Kidney (tissue), 14 donors: ENCODE data around the gene PLXNB1. TPM values are rescaled to one million over a fixed set of nuclear protein-coding genes. Genes with fewer than 3 reads are reported as not detected.

ENCODE experiments used
- DNase-seq, 5 donors: peaks; one replicate each; pipeline ENCODE4 v3.0.0-alpha.2; 2013 to 2020
- FAIRE-seq: peaks from 2 replicates; lab custom pipeline; 2012; peaks lifted over from hg19 to GRCh38; lab: Jason Lieb, UNC
- H3K27ac ChIP-seq, 2 donors: one replicate each; pipeline ENCODE4 v1.7.0; 2013; ENCODE audit warnings: low read depth in 2 of 2, low read length in 2 of 2, inconsistent platforms in 1 of 2
- H3K27me3 ChIP-seq: one replicate; pipeline ENCODE4 v1.7.1; 2013; ENCODE audit warnings: low read length, inconsistent platforms; ENCODE audit not compliant: control insufficient read depth, insufficient read depth
- H3K36me3 ChIP-seq, 3 donors: one replicate each; pipeline versions ENCODE4 v1.7.0 to v1.7.1; 2013; ENCODE audit warnings: low read length in 3 of 3, control low read depth in 1 of 3, inconsistent platforms in 1 of 3; ENCODE audit not compliant: insufficient read depth in 3 of 3, control insufficient read depth in 2 of 3
- H3K4me1 ChIP-seq, 3 donors: one replicate each; pipeline versions ENCODE4 v1.7.0 to v1.7.1; 2013; ENCODE audit warnings: low read length in 3 of 3, inconsistent platforms in 1 of 3, low read depth in 1 of 3; ENCODE audit not compliant: control insufficient read depth in 2 of 3, insufficient read depth in 2 of 3
- H3K4me3 ChIP-seq, 3 donors: one replicate each; pipeline versions ENCODE4 v1.7.0 to v1.8.1; 2013; ENCODE audit warnings: low read length in 3 of 3, control low read depth in 1 of 3, inconsistent platforms in 1 of 3
- H3K9ac ChIP-seq, 3 donors: one replicate each; pipeline versions ENCODE4 v1.7.0 to v1.7.1; 2013; ENCODE audit warnings: low read length in 3 of 3, control low read depth in 1 of 3, inconsistent platforms in 1 of 3
- H3K9me3 ChIP-seq, 3 donors: one replicate each; pipeline versions ENCODE4 v1.7.0 to v1.7.1; 2013; ENCODE audit warnings: low read length in 3 of 3, control low read depth in 1 of 3, inconsistent platforms in 1 of 3; ENCODE audit not compliant: control insufficient read depth in 2 of 3, insufficient read depth in 1 of 3
- intact Hi-C: fragments of 100-400 bp; cut with DNase I; formaldehyde crosslinking; loops from one replicate; pipeline ENCODE4 v1.11.1; 2022
- polyA plus RNA-seq: library from polyadenylated mRNA; stranded (reverse); fragments of 350-450 nt; fragmentation: Illumina TruSeq; extraction: RNeasy Lipid Tissue Mini Kit (QIAGEN cat#74804); gene quantifications from one replicate; pipeline ENCODE4 v1.2.3, GENCODE V29; 2014; ENCODE audit warnings: low read depth, low replicate concordance; ENCODE audit not compliant: insufficient read depth
- total RNA-seq: library from RNA; stranded (reverse); fragmentation: NEBNext Ultra II Directional; extraction: Animal tissue kit (Norgen Biotek cat#: 25700); gene quantifications from one replicate; pipeline ENCODE4 v1.2.1, GENCODE V29; 2021
- TF ChIP-seq, protein P1 (sequence below): IDR thresholded peaks from 3 replicates; pipeline ENCODE4 v1.5.1; 2012; ENCODE audit warnings: mild to moderate bottlenecking, moderate library complexity, borderline replicate concordance; ENCODE audit not compliant: insufficient read depth; ENCODE audit errors: extremely low read depth
- donor health status: control.
- donor health status: control.
- donor health status: control.
- donor health status: control.
- donor health status: control.
- donor health status: DM: yes; HTN: yes; CAD: no.
- donor health status: Normal renal cell carcinoma (clear cell type).

PLXNB1 gene
- total and polyA plus RNA-seq, 2 donors from 2014 or later, result 101 to 224 TPM

DNA sequence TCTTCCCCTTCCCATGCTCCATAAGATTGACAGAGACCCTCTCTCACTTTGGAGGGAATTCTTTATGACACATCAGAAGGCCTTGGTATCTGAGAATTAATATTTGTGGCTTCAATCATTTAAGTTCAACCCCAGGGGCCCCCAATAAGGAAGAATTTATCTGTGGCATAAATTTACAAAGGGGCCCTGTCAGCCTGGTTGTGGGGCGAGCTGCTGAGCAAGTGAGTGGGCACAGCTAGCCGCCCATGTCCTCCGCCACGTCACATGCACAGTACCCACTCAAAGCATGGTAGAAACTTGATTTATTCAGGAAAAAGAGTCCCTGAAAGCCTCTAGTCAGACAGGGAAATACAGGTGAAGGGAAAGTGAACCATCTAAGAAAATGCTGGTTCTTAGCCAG, 13.3 kb downstream of the PLXNB1 start:
- no peaks in the 10 kb centered on the region for H3K27me3 ChIP-seq
- H3K36me3 ChIP-seq, result peaks cover 6 to 78% (median 50%) of the 10 kb centered on the region in 3 donors
- peaks cover 0 to 1% (median 0%) of the 10 kb centered on the region in 3 donors for H3K4me1 ChIP-seq
- H3K27ac ChIP-seq, result no peak overlapping the region
- H3K4me3 ChIP-seq, result no peak overlapping the region
- H3K9me3 ChIP-seq, result no peaks in the 10 kb centered on the region
- DNase-seq (no peak), FAIRE-seq (no peak)
- TF ChIP-seq, protein P1, sequence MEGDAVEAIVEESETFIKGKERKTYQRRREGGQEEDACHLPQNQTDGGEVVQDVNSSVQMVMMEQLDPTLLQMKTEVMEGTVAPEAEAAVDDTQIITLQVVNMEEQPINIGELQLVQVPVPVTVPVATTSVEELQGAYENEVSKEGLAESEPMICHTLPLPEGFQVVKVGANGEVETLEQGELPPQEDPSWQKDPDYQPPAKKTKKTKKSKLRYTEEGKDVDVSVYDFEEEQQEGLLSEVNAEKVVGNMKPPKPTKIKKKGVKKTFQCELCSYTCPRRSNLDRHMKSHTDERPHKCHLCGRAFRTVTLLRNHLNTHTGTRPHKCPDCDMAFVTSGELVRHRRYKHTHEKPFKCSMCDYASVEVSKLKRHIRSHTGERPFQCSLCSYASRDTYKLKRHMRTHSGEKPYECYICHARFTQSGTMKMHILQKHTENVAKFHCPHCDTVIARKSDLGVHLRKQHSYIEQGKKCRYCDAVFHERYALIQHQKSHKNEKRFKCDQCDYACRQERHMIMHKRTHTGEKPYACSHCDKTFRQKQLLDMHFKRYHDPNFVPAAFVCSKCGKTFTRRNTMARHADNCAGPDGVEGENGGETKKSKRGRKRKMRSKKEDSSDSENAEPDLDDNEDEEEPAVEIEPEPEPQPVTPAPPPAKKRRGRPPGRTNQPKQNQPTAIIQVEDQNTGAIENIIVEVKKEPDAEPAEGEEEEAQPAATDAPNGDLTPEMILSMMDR, result no peak
- intact Hi-C loops, result no loop called here
- no peak overlapping the region for H3K9ac ChIP-seq

- DNase-seq (peak in 1 of 5 donors; percentile 68), FAIRE-seq (no peak)
- no peaks in the 10 kb centered on the region for H3K4me1 ChIP-seq
- H3K9me3 ChIP-seq, result no peaks in the 10 kb centered on the region
- intact Hi-C loops, result no loop called here
- TF ChIP-seq, protein P1, result no peak
- H3K4me3 ChIP-seq, result no peak overlapping the region
- no peak overlapping the region for H3K27ac ChIP-seq
- H3K36me3 ChIP-seq, result peaks cover 6 to 80% (median 49%) of the 10 kb centered on the region in 3 donors
- H3K27me3 ChIP-seq, result no peaks in the 10 kb centered on the region
- no peak overlapping the region for H3K9ac ChIP-seq
These were observed 13.8 kb downstream of the PLXNB1 start for GRCh38 chr3:48416091-48416505.

DNA sequence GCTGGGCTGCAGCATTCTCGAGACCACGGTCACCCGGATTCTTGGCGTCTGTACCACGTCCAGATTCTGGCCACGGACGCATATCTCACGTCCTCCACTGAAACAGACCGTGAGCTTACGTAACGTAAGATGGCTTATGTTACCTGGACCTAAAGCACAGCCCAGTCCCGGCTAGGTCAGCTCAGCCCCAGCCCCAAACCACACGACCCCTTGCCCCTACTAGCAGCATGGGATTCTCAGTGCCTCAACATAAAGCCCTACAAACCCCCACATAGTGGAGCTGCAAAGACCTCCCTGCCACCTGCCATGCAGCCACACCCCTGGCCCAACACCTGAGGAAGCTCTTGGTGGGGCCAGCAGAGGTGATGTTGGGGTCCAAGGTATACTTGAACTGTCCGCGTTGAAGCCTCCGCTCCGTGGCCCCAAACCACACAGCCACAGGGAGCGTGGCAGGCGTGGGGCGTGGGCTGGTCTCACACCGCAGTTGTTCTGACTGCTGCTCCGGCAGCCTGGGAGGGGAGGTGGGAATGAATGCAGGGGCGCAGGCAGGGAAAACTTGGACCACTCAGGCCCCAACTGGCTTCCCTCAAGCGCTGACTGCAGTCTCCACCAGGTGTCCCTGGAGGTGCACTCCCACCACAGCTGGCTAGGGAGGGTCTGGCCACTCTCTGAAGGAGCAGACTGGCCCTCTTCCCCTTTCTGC, 14.5 kb downstream of the PLXNB1 start:
- intact Hi-C loops, result no loop called here
- no peak overlapping the region for H3K27ac ChIP-seq
- H3K36me3 ChIP-seq, result peaks cover 6 to 82% (median 53%) of the 10 kb centered on the region in 3 donors
- FAIRE-seq (no peak), DNase-seq (peak in 1 of 5 donors; percentile 49)
- no peaks in the 10 kb centered on the region for H3K9me3 ChIP-seq
- no peaks in the 10 kb centered on the region for H3K27me3 ChIP-seq
- H3K4me3 ChIP-seq, result no peak overlapping the region
- TF ChIP-seq, protein P1, result no peak
- no peaks in the 10 kb centered on the region for H3K4me1 ChIP-seq
- H3K9ac ChIP-seq, result no peak overlapping the region
